ENCODE measurements around the gene BABAM2. TPM values are rescaled to one million over a fixed set of nuclear protein-coding genes. Genes with fewer than 3 reads are reported as not detected.

The BABAM2 gene
- total and polyA plus RNA-seq, 3 experiments from 2014 or later = 59.4 to 66.7 (median 65.6) TPM

DNA sequence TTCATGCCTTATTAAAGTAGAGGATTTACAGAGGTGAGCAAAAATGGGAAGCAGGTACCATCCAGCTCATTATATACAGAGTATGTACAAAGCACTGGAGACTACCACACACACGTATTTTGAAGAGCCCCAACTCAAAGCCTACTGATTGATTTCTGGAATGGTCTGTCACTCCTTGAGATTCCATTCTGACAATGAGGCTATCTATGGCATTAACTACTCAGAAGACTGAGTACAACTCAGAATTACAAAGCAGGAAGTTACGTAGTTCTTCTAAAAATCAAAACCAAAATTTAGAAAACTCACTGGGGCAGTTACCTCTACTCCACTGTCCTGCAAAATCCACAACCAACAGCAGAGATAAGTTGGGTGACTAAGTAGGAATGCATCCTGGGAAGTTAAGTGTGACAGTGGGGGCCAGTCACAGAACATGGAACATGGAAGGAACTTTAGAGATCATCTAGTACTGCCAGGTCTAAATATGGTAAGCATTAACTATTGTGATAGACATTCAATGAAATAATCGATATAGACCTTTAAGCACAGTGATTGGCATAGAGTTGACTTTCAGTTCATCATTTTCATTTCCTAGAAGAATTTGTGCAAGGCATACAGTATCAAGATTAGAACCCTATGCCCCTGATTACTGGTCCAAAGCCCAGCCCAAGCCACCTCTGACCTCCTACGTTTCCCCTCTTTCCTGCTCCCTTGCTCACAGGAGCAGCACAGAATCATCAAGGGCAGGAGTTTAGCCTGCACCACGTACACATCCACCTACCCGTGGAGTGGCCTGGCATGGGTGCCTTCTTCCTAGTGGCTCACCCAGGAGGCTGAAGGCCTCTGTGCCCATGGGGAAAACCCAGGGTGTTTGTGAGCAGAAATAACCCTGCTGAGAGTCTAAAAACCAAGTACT lies 422.0 kb downstream of the BABAM2 start:
- Histone ChIP-seq H3K4me1 (ENCODE audit: insufficient read depth, low read length) (no peaks in the 10 kb centered on the region), H3K27me3 (ENCODE audit: insufficient read depth, low read length, poor library complexity, severe bottlenecking) (no peaks in the 10 kb centered on the region), H3K9me3 (ENCODE audit: low read length) (no peaks in the 10 kb centered on the region), H3K27ac (ENCODE audit: low read depth, low read length) (no peak overlapping the region), H3K4me3 (ENCODE audit: low read length) (no peak overlapping the region), H3K36me3 (ENCODE audit: insufficient read depth, low read length) (no peaks in the 10 kb centered on the region)
- Mint-ChIP-seq H3K27ac (peak overlapping the region in 3 of 8 donors; percentile 7 to 58 (median 13)), H3K4me1 (peaks cover 0 to 1% (median 0%) of the 10 kb centered on the region in 3 donors), H3K9me3 (no peaks in the 10 kb centered on the region), H3K4me3 (no peak overlapping the region), H3K36me3 (peaks cover 6 to 23% (median 21%) of the 10 kb centered on the region in 3 donors), H3K27me3 (no peaks in the 10 kb centered on the region)
- CTCF ChIA-PET = no interaction called here
- no peak for DNase-seq
- POLR2A ChIA-PET = no interaction called here

DNA sequence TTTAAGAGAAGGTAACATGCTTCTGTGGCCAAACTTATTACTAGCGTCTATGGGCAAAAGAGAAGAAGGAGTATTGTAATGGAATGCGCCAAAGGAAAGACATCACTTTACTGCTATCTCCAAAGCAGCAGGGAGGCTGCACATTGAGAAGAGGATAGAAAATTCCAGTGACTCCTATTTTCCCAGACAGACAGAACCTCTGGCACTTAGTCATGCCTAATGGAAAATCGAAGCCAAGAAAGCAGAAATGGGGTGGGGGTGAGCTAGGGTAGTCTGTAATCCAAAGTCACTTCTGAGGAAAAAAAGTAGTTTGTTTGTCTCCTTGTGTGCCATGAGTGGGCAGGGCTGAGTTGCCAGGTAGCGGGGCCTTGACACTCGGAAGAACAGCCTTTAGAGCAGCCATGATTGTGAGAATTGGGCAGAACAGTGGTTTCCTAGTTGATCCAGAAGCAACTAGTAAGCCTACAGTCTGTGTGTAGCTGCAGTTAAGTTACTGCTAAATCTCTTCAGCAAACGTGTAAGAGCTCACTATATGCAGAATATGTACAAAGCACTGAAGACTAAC lies 422.8 kb downstream of the BABAM2 start:
- H3K27ac ChIP-seq (ENCODE audit: low read depth, low read length) = no peak overlapping the region
- H3K4me1 ChIP-seq (ENCODE audit: insufficient read depth, low read length) = no peaks in the 10 kb centered on the region
- Mint-ChIP-seq H3K27me3 (no peaks in the 10 kb centered on the region), H3K9me3 (no peaks in the 10 kb centered on the region), H3K4me3 (no peak overlapping the region), H3K27ac (peak overlapping the region in 2 of 8 donors; percentile 8 to 43), H3K4me1 (peaks cover 0 to 1% (median 0%) of the 10 kb centered on the region in 3 donors), H3K36me3 (peaks cover 6 to 18% (median 17%) of the 10 kb centered on the region in 3 donors)
- ChIA-PET CTCF (no interaction called here), POLR2A (interaction anchor here (1.1 kb wide), 1 partner anchor 30 kb away, joined by 3 read pairs; no protein-coding TSS in a partner anchor)
- no peak overlapping the region for H3K4me3 ChIP-seq (ENCODE audit: low read length)
- no peak for DNase-seq
- no peaks in the 10 kb centered on the region for H3K27me3 ChIP-seq (ENCODE audit: insufficient read depth, low read length, poor library complexity, severe bottlenecking)
- H3K9me3 ChIP-seq (ENCODE audit: low read length) = no peaks in the 10 kb centered on the region
- H3K36me3 ChIP-seq (ENCODE audit: insufficient read depth, low read length) = no peaks in the 10 kb centered on the region

DNA sequence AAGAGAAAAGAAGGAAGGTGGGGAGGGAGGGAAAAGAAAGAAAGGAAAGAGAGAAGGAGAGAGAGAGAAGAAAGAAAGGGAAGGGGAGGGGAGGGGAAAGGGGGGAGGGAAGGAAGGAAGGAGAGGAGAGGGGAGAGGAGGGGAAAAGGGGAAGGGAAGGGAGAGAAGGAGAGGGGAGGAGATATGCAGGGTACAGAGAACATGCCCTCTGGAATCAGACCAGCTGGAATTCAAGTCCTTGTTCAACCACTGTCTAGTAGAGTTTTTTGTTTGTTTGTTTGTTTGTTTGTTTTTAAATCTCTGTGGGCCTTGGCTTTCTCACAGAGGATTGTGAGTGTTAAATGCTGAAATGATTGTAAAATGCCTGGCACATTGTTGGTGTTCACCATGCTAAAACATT lies 424.4 kb downstream of the BABAM2 start:
- Histone ChIP-seq H3K4me3 (ENCODE audit: low read length) (no peak overlapping the region), H3K27me3 (ENCODE audit: insufficient read depth, low read length, poor library complexity, severe bottlenecking) (no peaks in the 10 kb centered on the region), H3K36me3 (ENCODE audit: insufficient read depth, low read length) (no peaks in the 10 kb centered on the region), H3K4me1 (ENCODE audit: insufficient read depth, low read length) (no peaks in the 10 kb centered on the region), H3K27ac (ENCODE audit: low read depth, low read length) (no peak overlapping the region), H3K9me3 (ENCODE audit: low read length) (no peaks in the 10 kb centered on the region)
- no peak for DNase-seq
- peak overlapping the region in 1 of 8 donors; percentile 15 for H3K27ac Mint-ChIP-seq
- no peak overlapping the region for H3K4me3 Mint-ChIP-seq
- CTCF ChIA-PET = no interaction called here
- H3K36me3 Mint-ChIP-seq = peaks cover 6 to 12% (median 9%) of the 10 kb centered on the region in 3 donors
- H3K9me3 Mint-ChIP-seq = no peaks in the 10 kb centered on the region
- no peaks in the 10 kb centered on the region for H3K27me3 Mint-ChIP-seq
- H3K4me1 Mint-ChIP-seq = peaks cover 0 to 1% (median 0%) of the 10 kb centered on the region in 3 donors
- POLR2A ChIA-PET = no interaction called here

DNA sequence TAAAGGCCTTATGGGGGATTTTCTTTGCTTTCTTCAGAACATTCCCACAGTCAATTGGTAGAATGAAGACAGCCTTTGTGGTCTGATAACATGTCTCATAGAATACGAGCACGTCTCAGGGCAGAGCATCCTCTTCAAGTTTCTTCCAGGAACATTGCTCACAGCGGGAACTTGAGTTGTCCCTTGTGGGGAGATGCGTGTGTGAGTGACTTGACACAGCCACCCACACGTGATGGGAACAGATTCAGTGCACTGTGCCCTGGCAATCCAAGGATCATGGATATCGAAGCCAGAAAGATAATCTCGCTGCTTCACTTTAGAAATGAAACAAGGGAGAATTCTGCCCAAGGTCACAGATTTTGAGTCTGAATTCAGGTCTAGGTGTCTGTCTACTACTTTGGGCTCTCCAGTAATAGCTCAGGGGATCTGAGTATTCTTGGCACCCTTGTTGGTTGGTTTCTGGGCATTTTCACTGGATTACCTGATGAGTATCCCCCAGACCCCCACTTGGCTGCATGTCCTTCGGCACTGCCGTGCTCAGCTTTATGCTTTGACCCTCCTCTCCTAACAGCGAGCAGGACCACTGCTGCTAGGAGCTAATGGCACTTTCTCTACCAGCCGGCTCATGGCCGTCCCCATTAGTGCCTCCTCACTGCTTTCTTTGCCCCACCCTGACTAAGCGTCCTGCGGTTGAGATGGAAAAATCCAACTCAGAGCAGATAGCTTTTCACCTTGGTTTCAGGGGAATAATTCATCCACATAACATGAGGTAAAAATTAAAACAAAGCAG lies 426.2 kb downstream of the BABAM2 start:
- Histone ChIP-seq H3K27me3 (ENCODE audit: insufficient read depth, low read length, poor library complexity, severe bottlenecking) (no peaks in the 10 kb centered on the region), H3K36me3 (ENCODE audit: insufficient read depth, low read length) (no peaks in the 10 kb centered on the region), H3K4me1 (ENCODE audit: insufficient read depth, low read length) (no peaks in the 10 kb centered on the region), H3K9me3 (ENCODE audit: low read length) (no peaks in the 10 kb centered on the region), H3K4me3 (ENCODE audit: low read length) (no peak overlapping the region), H3K27ac (ENCODE audit: low read depth, low read length) (no peak overlapping the region)
- Mint-ChIP-seq H3K9me3 (no peaks in the 10 kb centered on the region), H3K27ac (peak overlapping the region in 2 of 8 donors; percentile 26 to 61), H3K4me1 (no peaks in the 10 kb centered on the region), H3K36me3 (peaks cover 2 to 7% (median 5%) of the 10 kb centered on the region in 3 donors), H3K27me3 (no peaks in the 10 kb centered on the region), H3K4me3 (no peak overlapping the region)
- ChIA-PET POLR2A (no interaction called here), CTCF (no interaction called here)
- DNase-seq = no peak

DNA sequence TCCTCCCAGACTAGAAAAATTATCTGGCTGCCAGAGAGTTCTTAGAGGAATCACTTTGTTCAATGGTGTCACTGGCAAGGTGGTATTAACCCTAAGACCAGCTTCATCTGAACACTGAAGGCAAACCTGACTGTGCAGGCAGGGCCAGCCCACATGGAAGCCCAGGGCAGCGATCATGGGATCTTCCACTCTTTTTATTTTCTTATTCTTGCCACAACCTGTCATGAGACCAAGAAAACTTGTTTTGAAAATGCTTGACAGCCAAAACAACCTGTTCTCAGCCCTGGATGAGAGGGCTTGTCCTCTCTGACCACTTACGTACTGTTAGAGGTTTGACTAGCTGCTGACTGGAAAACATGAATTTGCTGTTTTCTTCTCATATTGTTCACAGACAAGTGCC lies 426.9 kb downstream of the BABAM2 start:
- H3K9me3 ChIP-seq (ENCODE audit: low read length) = no peaks in the 10 kb centered on the region
- H3K27ac Mint-ChIP-seq = peak overlapping the region in 1 of 8 donors; percentile 63
- no peak overlapping the region for H3K4me3 Mint-ChIP-seq
- no peak overlapping the region for H3K4me3 ChIP-seq (ENCODE audit: low read length)
- no peaks in the 10 kb centered on the region for H3K27me3 ChIP-seq (ENCODE audit: insufficient read depth, low read length, poor library complexity, severe bottlenecking)
- H3K27me3 Mint-ChIP-seq = no peaks in the 10 kb centered on the region
- no peaks in the 10 kb centered on the region for H3K36me3 ChIP-seq (ENCODE audit: insufficient read depth, low read length)
- H3K4me1 ChIP-seq (ENCODE audit: insufficient read depth, low read length) = no peaks in the 10 kb centered on the region
- no peaks in the 10 kb centered on the region for H3K9me3 Mint-ChIP-seq
- H3K27ac ChIP-seq (ENCODE audit: low read depth, low read length) = no peak overlapping the region
- no peaks in the 10 kb centered on the region for H3K4me1 Mint-ChIP-seq
- peaks cover 0 to 7% (median 5%) of the 10 kb centered on the region in 3 donors for H3K36me3 Mint-ChIP-seq
- ChIA-PET CTCF (no interaction called here), POLR2A (no interaction called here)
- DNase-seq = no peak

GRCh38 chr2:28318023-28318422 lies 427.5 kb downstream of the BABAM2 start:
- no peak for DNase-seq
- Histone ChIP-seq H3K36me3 (ENCODE audit: insufficient read depth, low read length) (no peaks in the 10 kb centered on the region), H3K4me1 (ENCODE audit: insufficient read depth, low read length) (no peaks in the 10 kb centered on the region), H3K4me3 (ENCODE audit: low read length) (no peak overlapping the region), H3K9me3 (ENCODE audit: low read length) (no peaks in the 10 kb centered on the region), H3K27ac (ENCODE audit: low read depth, low read length) (no peak overlapping the region), H3K27me3 (ENCODE audit: insufficient read depth, low read length, poor library complexity, severe bottlenecking) (no peaks in the 10 kb centered on the region)
- POLR2A ChIA-PET = no interaction called here
- Mint-ChIP-seq H3K36me3 (peaks cover 0 to 5% (median 5%) of the 10 kb centered on the region in 3 donors), H3K27ac (peak overlapping the region in 1 of 8 donors; percentile 63), H3K4me1 (no peaks in the 10 kb centered on the region), H3K9me3 (no peaks in the 10 kb centered on the region), H3K27me3 (no peaks in the 10 kb centered on the region), H3K4me3 (no peak overlapping the region)
- CTCF ChIA-PET = no interaction called here

- no peaks in the 10 kb centered on the region for H3K27me3 Mint-ChIP-seq
- CTCF ChIA-PET = no interaction called here
These were observed 428.1 kb downstream of the BABAM2 start for GRCh38 chr2:28318462-28319117.

More at GRCh38 chr2:28318462-28319117, 428.1 kb downstream of the BABAM2 start:
- Histone ChIP-seq H3K27me3 (ENCODE audit: insufficient read depth, low read length, poor library complexity, severe bottlenecking) (no peaks in the 10 kb centered on the region), H3K4me1 (ENCODE audit: insufficient read depth, low read length) (no peaks in the 10 kb centered on the region), H3K9me3 (ENCODE audit: low read length) (no peaks in the 10 kb centered on the region), H3K36me3 (ENCODE audit: insufficient read depth, low read length) (no peaks in the 10 kb centered on the region), H3K4me3 (ENCODE audit: low read length) (no peak overlapping the region), H3K27ac (ENCODE audit: low read depth, low read length) (no peak overlapping the region)
- Mint-ChIP-seq H3K4me3 (peak overlapping the region in 1 of 7 donors; percentile 32), H3K4me1 (no peaks in the 10 kb centered on the region), H3K27ac (no peak overlapping the region), H3K36me3 (peaks cover 0 to 5% (median 3%) of the 10 kb centered on the region in 3 donors), H3K9me3 (no peaks in the 10 kb centered on the region)
- POLR2A ChIA-PET = no interaction called here
- DNase-seq = no peak

Data from CD8-positive, alpha-beta memory T cell (primary cell).